Activated CD4-positive, alpha-beta T cell treated with anti-CD3 and anti-CD28 coated beads, Interleukin-2, amount 10 ng/mL, durations not matched to agents 24 days and 14 days (primary cell): ENCODE results near the gene GABRB1. TPM values are rescaled to one million over a fixed set of nuclear protein-coding genes. Genes with fewer than 3 reads are reported as not detected.

Experiments
- DNase-seq: peaks from one replicate; pipeline ENCODE4 v3.0.0; 2022
- H3K27ac Mint-ChIP-seq: one replicate; pipeline ENCODE4 v1.8.0; 2022; ENCODE audit warnings: mild to moderate bottlenecking, mixed read lengths
- H3K27me3 Mint-ChIP-seq: one replicate; pipeline ENCODE4 v1.8.0; 2022; ENCODE audit warnings: mixed read lengths
- H3K36me3 Mint-ChIP-seq: one replicate; pipeline ENCODE4 v1.8.0; 2022; ENCODE audit warnings: low read depth, mild to moderate bottlenecking, mixed read lengths
- H3K4me1 Mint-ChIP-seq: one replicate; pipeline ENCODE4 v1.8.0; 2021; ENCODE audit warnings: mixed read lengths
- H3K4me3 Mint-ChIP-seq: one replicate; pipeline ENCODE4 v1.8.0; 2022; ENCODE audit warnings: mild to moderate bottlenecking, moderate library complexity, mixed read lengths
- H3K9me3 Mint-ChIP-seq: one replicate; pipeline ENCODE4 v1.8.0; 2021; ENCODE audit warnings: mixed read lengths
- intact Hi-C: fragments of 100-400 bp; cut with micrococcal nuclease; formaldehyde crosslinking; loops from one replicate; pipeline ENCODE4 v1.15.1; 2023
- total RNA-seq: library from RNA; stranded (reverse); gene quantifications from 2 replicates; pipeline ENCODE4 v1.2.3, GENCODE V29; 2022

GABRB1 gene
- total RNA-seq, 1 donor from 2014 or later: not detected

GRCh38 chr4:47061435-47061834 is 30.1 kb downstream of the GABRB1 start:
- DNase-seq: no peak
- H3K4me3 Mint-ChIP-seq: no peak overlapping the region
- H3K27me3 Mint-ChIP-seq: no peaks in the 10 kb centered on the region
- H3K27ac Mint-ChIP-seq: no peak overlapping the region
- no peaks in the 10 kb centered on the region for H3K4me1 Mint-ChIP-seq
- intact Hi-C loops: no loop called here
- H3K9me3 Mint-ChIP-seq: no peaks in the 10 kb centered on the region
- no peaks in the 10 kb centered on the region for H3K36me3 Mint-ChIP-seq

GRCh38 chr4:47065051-47065481 is 33.7 kb downstream of the GABRB1 start:
- H3K4me1 Mint-ChIP-seq: no peaks in the 10 kb centered on the region
- no peaks in the 10 kb centered on the region for H3K27me3 Mint-ChIP-seq
- no peaks in the 10 kb centered on the region for H3K36me3 Mint-ChIP-seq
- no peak for DNase-seq
- no peak overlapping the region for H3K27ac Mint-ChIP-seq
- intact Hi-C loops: no loop called here
- no peak overlapping the region for H3K4me3 Mint-ChIP-seq
- H3K9me3 Mint-ChIP-seq: no peaks in the 10 kb centered on the region

GRCh38 chr4:47068986-47069385 is 37.6 kb downstream of the GABRB1 start:
- DNase-seq: no peak
- no peaks in the 10 kb centered on the region for H3K36me3 Mint-ChIP-seq
- no peaks in the 10 kb centered on the region for H3K27me3 Mint-ChIP-seq
- no peak overlapping the region for H3K27ac Mint-ChIP-seq
- intact Hi-C loops: no loop called here
- H3K9me3 Mint-ChIP-seq: no peaks in the 10 kb centered on the region
- H3K4me3 Mint-ChIP-seq: no peak overlapping the region
- no peaks in the 10 kb centered on the region for H3K4me1 Mint-ChIP-seq

GRCh38 chr4:47071901-47072341 is 40.6 kb downstream of the GABRB1 start:
- Mint-ChIP-seq H3K27ac (no peak overlapping the region), H3K9me3 (no peaks in the 10 kb centered on the region), H3K4me1 (no peaks in the 10 kb centered on the region), H3K27me3 (no peaks in the 10 kb centered on the region), H3K4me3 (no peak overlapping the region), H3K36me3 (no peaks in the 10 kb centered on the region)
- DNase-seq: no peak
- intact Hi-C loops: no loop called here

GRCh38 chr4:47073647-47074046 is 42.3 kb downstream of the GABRB1 start:
- intact Hi-C loops: no loop called here
- Mint-ChIP-seq H3K27ac (no peak overlapping the region), H3K4me3 (no peak overlapping the region), H3K9me3 (no peaks in the 10 kb centered on the region), H3K27me3 (no peaks in the 10 kb centered on the region), H3K4me1 (no peaks in the 10 kb centered on the region), H3K36me3 (no peaks in the 10 kb centered on the region)
- DNase-seq: no peak

GRCh38 chr4:47074816-47075215 is 43.4 kb downstream of the GABRB1 start:
- no peaks in the 10 kb centered on the region for H3K9me3 Mint-ChIP-seq
- no peak overlapping the region for H3K27ac Mint-ChIP-seq
- no peak for DNase-seq
- no peaks in the 10 kb centered on the region for H3K36me3 Mint-ChIP-seq
- no peaks in the 10 kb centered on the region for H3K27me3 Mint-ChIP-seq
- intact Hi-C loops: no loop called here
- no peaks in the 10 kb centered on the region for H3K4me1 Mint-ChIP-seq
- H3K4me3 Mint-ChIP-seq: no peak overlapping the region

GRCh38 chr4:47075262-47075661 is 43.9 kb downstream of the GABRB1 start:
- no peaks in the 10 kb centered on the region for H3K27me3 Mint-ChIP-seq

GRCh38 chr4:47075919-47076318 is 44.6 kb downstream of the GABRB1 start:
- DNase-seq: no peak
- intact Hi-C loops: no loop called here
- Mint-ChIP-seq H3K27ac (no peak overlapping the region), H3K4me3 (no peak overlapping the region), H3K27me3 (no peaks in the 10 kb centered on the region), H3K4me1 (no peaks in the 10 kb centered on the region), H3K9me3 (no peaks in the 10 kb centered on the region), H3K36me3 (no peaks in the 10 kb centered on the region)

More at GRCh38 chr4:47075262-47075661, 43.9 kb downstream of the GABRB1 start:
- DNase-seq: no peak
- Mint-ChIP-seq H3K4me3 (no peak overlapping the region), H3K27ac (no peak overlapping the region), H3K4me1 (no peaks in the 10 kb centered on the region), H3K36me3 (no peaks in the 10 kb centered on the region), H3K9me3 (no peaks in the 10 kb centered on the region)
- intact Hi-C loops: no loop called here

GRCh38 chr4:47084111-47084510 is 52.7 kb downstream of the GABRB1 start:
- no peak for DNase-seq
- Mint-ChIP-seq H3K27me3 (no peaks in the 10 kb centered on the region), H3K27ac (no peak overlapping the region), H3K9me3 (no peaks in the 10 kb centered on the region), H3K4me3 (no peak overlapping the region), H3K4me1 (no peaks in the 10 kb centered on the region), H3K36me3 (no peaks in the 10 kb centered on the region)
- intact Hi-C loops: no loop called here

GRCh38 chr4:47084795-47085194 is 53.4 kb downstream of the GABRB1 start:
- H3K4me1 Mint-ChIP-seq: no peaks in the 10 kb centered on the region
- H3K27ac Mint-ChIP-seq: no peak overlapping the region
- no peak for DNase-seq
- H3K36me3 Mint-ChIP-seq: no peaks in the 10 kb centered on the region
- no peak overlapping the region for H3K4me3 Mint-ChIP-seq
- no peaks in the 10 kb centered on the region for H3K27me3 Mint-ChIP-seq
- no peaks in the 10 kb centered on the region for H3K9me3 Mint-ChIP-seq
- intact Hi-C loops: no loop called here

GRCh38 chr4:47088298-47088697 is 56.9 kb downstream of the GABRB1 start:
- H3K4me3 Mint-ChIP-seq: no peak overlapping the region

GRCh38 chr4:47095884-47096283 is 64.5 kb downstream of the GABRB1 start:
- no peaks in the 10 kb centered on the region for H3K36me3 Mint-ChIP-seq
- no peak overlapping the region for H3K4me3 Mint-ChIP-seq
- H3K27me3 Mint-ChIP-seq: no peaks in the 10 kb centered on the region
- intact Hi-C loops: no loop called here
- no peaks in the 10 kb centered on the region for H3K9me3 Mint-ChIP-seq
- no peaks in the 10 kb centered on the region for H3K4me1 Mint-ChIP-seq
- no peak for DNase-seq
- H3K27ac Mint-ChIP-seq: no peak overlapping the region

More at GRCh38 chr4:47088298-47088697, 56.9 kb downstream of the GABRB1 start:
- H3K4me1 Mint-ChIP-seq: no peaks in the 10 kb centered on the region
- intact Hi-C loops: no loop called here
- H3K27ac Mint-ChIP-seq: no peak overlapping the region
- H3K27me3 Mint-ChIP-seq: no peaks in the 10 kb centered on the region
- H3K9me3 Mint-ChIP-seq: no peaks in the 10 kb centered on the region
- no peak for DNase-seq
- no peaks in the 10 kb centered on the region for H3K36me3 Mint-ChIP-seq

- Mint-ChIP-seq H3K9me3 (no peaks in the 10 kb centered on the region), H3K4me3 (no peak overlapping the region), H3K36me3 (no peaks in the 10 kb centered on the region), H3K27ac (no peak overlapping the region), H3K4me1 (no peaks in the 10 kb centered on the region), H3K27me3 (no peaks in the 10 kb centered on the region)
- DNase-seq: no peak
- intact Hi-C loops: no loop called here
Observed at GRCh38 chr4:47101453-47101852, 70.1 kb downstream of the GABRB1 start.

GRCh38 chr4:47104986-47105385 is 73.6 kb downstream of the GABRB1 start:
- Mint-ChIP-seq H3K9me3 (no peaks in the 10 kb centered on the region), H3K4me1 (no peaks in the 10 kb centered on the region), H3K4me3 (no peak overlapping the region), H3K27me3 (no peaks in the 10 kb centered on the region), H3K27ac (no peak overlapping the region), H3K36me3 (no peaks in the 10 kb centered on the region)
- intact Hi-C loops: no loop called here
- no peak for DNase-seq

- no peaks in the 10 kb centered on the region for H3K4me1 Mint-ChIP-seq
- intact Hi-C loops: no loop called here
- DNase-seq: no peak
- H3K9me3 Mint-ChIP-seq: no peaks in the 10 kb centered on the region
- H3K27me3 Mint-ChIP-seq: no peaks in the 10 kb centered on the region
- H3K36me3 Mint-ChIP-seq: no peaks in the 10 kb centered on the region
- no peak overlapping the region for H3K27ac Mint-ChIP-seq
- no peak overlapping the region for H3K4me3 Mint-ChIP-seq
Observed at GRCh38 chr4:47106561-47106960, 75.2 kb downstream of the GABRB1 start.
